ENCODE data around the gene B3GALT5.

Gene B3GALT5

GRCh38 chr21:39707316-39707715 is 94.6 kb downstream of the B3GALT5 start:
- no peak for DNase-seq

GRCh38 chr21:39710866-39711265 is 98.1 kb downstream of the B3GALT5 start:
- no peak for DNase-seq

GRCh38 chr21:39712273-39712672 is 99.5 kb downstream of the B3GALT5 start:
- DNase-seq, result no peak

- no peak for DNase-seq
Observed at GRCh38 chr21:39712976-39713375, 100.2 kb downstream of the B3GALT5 start.

- no peak for DNase-seq
Observed at GRCh38 chr21:39713905-39714304, 101.2 kb downstream of the B3GALT5 start.

- DNase-seq, result no peak
Observed at GRCh38 chr21:39714331-39714730, 101.6 kb downstream of the B3GALT5 start.

- DNase-seq, result no peak
Observed at GRCh38 chr21:39715804-39716397, 103.2 kb downstream of the B3GALT5 start.

- no peak for DNase-seq
Observed at GRCh38 chr21:39720126-39720778, 107.5 kb downstream of the B3GALT5 start.

GRCh38 chr21:39721885-39722284 is 109.1 kb downstream of the B3GALT5 start:
- DNase-seq, result no peak

All from CD4-positive, alpha-beta T cell treated with Interferon gamma for 1 hour (primary cell).